H7 (cell line): ENCODE measurements around the gene RNF135. TPM values are rescaled to one million over a fixed set of nuclear protein-coding genes. Genes with fewer than 3 reads are reported as not detected.
"Not testable (repeated sequence)": the region's sequence is repeated elsewhere in the genome, so short reads cannot be mapped to it uniquely, and the experiment has no call there.

ENCODE experiments used
- DNase-seq: peaks from one replicate; pipeline ENCODE4 v3.0.0; 2012
- H3K27me3 ChIP-seq: 2 replicates; pipeline ENCODE4 v1.6.0; 2011; ENCODE audit warnings: mild to moderate bottlenecking, low read length; ENCODE audit not compliant: control insufficient read depth, insufficient read depth
- H3K36me3 ChIP-seq: replicated peaks from 2 replicates; pipeline ENCODE4 v1.5.1; 2011; ENCODE audit warnings: low read length; ENCODE audit not compliant: control insufficient read depth, insufficient read depth
- H3K4me3 ChIP-seq: 2 replicates; pipeline ENCODE4 v1.5.1; 2011; ENCODE audit warnings: low read depth, mild to moderate bottlenecking, control low read depth, low read length, moderate library complexity; ENCODE audit not compliant: insufficient read depth
- total RNA-seq: library from RNA; depleted of rRNA; stranded (reverse); fragments of >200 nt; shearing (Covaris generic); gene quantifications from 2 replicates; pipeline ENCODE4 v1.2.3, GENCODE V29; 2014; rRNA removed

Gene RNF135, protein sequence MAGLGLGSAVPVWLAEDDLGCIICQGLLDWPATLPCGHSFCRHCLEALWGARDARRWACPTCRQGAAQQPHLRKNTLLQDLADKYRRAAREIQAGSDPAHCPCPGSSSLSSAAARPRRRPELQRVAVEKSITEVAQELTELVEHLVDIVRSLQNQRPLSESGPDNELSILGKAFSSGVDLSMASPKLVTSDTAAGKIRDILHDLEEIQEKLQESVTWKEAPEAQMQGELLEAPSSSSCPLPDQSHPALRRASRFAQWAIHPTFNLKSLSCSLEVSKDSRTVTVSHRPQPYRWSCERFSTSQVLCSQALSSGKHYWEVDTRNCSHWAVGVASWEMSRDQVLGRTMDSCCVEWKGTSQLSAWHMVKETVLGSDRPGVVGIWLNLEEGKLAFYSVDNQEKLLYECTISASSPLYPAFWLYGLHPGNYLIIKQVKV
- total RNA-seq: 9.8 and 14.9 TPM in 2 replicates

DNA sequence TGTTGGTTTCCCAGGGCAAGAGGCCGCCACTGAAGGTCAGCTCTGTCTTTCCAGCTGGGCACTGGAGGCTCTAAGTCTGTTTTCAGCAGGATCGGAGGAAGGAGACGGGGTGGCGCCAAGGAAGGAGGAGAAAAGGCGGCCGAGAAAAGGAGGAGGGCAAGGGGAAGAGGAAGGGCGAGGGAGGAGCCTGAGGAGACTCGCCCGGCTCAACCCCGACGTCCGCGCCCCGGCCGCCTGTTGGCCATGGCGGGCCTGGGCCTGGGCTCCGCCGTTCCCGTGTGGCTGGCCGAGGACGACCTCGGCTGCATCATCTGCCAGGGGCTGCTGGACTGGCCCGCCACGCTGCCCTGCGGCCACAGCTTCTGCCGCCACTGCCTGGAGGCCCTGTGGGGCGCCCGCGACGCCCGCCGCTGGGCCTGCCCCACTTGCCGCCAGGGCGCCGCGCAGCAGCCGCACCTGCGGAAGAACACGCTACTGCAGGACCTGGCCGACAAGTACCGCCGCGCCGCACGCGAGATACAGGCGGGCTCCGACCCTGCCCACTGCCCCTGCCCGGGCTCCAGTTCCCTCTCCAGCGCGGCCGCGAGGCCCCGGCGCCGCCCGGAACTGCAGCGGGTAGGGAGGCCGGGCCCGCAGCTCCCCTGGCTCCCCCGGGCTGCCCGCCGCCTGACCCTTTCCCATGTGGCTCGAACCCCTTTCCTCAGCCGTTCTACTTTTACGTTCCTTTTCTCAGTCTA, at the start of gene RNF135:
RNF135 (plus strand) TSS at position 209 of the 737 bp plus-strand sequence; CDS start at position 244, 35 bp downstream.
- no peaks in the 10 kb centered on the region; the same call in 1 of the 2 replicates for H3K27me3 ChIP-seq
- peak; percentile 92 for DNase-seq
- 0 out of 2 replicates have a peak, but pooled peaks cover 1% of the 10 kb centered on the region for H3K36me3 ChIP-seq
- H3K4me3 ChIP-seq: peak within 1 kb of the TSS; percentile 65

DNA sequence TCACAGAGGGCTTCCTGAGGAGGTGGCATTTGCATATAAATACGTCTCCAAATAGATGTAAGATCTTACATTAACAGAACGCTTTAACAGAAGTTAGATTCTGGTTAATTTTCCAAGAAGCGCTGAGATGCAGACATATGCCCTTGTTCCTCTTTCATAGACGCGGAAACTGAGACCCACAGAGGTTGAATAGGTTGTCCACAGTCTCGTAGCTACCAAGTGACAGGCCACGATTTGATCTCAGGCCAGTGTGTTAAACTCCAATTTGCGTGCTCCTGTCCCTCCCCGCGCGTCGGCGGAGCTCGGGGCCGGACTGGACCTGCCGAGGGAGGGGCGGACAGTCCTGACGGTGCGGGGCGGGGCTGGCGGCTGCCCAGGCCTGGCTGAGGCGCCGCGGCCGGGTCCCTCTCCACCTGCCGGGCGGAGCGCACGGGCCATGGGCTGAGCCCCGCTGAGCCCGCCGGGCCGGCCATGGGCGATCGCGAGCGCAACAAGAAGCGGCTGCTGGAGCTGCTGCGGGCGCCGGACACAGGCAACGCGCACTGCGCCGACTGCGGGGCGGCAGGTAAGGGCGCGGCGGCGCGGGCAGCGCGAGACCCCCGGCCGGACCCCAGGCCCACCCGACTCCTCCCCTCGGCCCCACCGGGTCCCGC, 49.2 kb upstream of the RNF135 start, which contains the start of gene ADAP2:
ADAP2 (plus strand) TSS at position 402 of the 653 bp plus-strand sequence; CDS start at position 472, 70 bp downstream.
- Histone ChIP-seq H3K36me3 (no peaks in the 10 kb centered on the region), H3K27me3 (peaks cover 41% of the 10 kb centered on the region), H3K4me3 (peak within 1 kb of the TSS; percentile 34)
- peak; percentile 91 for DNase-seq

DNA sequence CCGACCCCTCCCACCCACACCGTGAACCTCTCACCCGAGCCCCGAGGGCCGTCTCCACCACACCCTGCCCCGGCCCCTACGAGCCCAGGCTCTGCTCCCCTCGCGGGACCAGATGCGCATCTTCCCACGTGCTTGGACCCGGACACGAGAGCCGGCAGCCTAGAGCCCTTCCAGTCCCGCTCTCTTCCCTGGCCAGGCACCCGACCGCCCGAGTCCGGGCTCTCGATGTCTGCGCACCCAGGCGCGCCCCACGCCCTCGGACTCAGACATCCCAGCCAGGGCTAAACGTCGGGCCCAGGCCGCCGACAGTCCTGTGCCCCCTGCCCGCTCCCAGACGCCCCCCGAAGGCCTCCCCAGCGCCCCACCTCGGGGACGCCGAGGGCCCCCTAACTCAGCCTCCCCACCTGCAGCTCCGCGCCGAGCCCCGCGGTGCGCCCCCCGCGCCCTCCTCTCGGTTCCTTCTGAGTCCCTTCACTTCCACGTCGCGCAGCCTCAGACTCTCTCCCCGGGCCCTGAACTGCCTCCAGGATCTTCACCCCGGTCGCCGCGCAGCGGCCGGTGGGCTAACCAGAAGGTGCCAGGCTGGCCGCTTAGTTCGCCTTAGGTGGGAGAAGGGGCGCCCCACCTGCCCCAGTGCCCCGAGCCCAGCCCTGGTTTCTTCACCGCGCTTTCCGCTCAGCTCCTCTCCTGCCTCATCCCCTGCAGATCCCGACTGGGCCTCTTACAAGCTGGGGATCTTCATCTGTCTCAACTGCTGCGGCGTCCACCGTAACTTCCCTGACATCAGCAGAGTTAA, 48.4 kb upstream of the RNF135 start:
- peak; percentile 75 for DNase-seq
- peak overlapping the region; percentile 34 for H3K4me3 ChIP-seq
- H3K27me3 ChIP-seq: peaks cover 41% of the 10 kb centered on the region
- no peaks in the 10 kb centered on the region for H3K36me3 ChIP-seq

DNA sequence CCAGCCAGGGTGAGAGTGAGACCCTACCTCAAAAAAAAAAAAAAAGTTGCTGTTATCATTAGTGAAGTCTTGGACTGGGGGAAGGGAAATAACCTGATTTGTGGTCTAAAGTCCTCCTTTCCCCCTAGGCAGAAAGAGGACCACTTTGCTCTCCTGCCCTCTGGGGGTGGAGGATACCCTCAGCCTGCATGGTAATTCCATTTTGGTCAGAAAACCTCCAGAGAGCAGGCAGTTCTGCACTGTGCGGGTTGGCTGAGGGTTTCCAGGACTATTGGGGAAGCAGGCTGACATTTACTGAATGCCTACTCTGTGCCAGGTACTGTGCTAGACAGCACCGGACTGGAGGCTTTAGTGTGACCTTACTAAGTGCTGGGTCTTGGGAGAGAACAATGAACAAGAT, 46.5 kb upstream of the RNF135 start:
- Histone ChIP-seq H3K36me3 (no peaks in the 10 kb centered on the region), H3K4me3 (no peak overlapping the region), H3K27me3 (peaks cover 41% of the 10 kb centered on the region)
- DNase-seq: peak; percentile 56

DNA sequence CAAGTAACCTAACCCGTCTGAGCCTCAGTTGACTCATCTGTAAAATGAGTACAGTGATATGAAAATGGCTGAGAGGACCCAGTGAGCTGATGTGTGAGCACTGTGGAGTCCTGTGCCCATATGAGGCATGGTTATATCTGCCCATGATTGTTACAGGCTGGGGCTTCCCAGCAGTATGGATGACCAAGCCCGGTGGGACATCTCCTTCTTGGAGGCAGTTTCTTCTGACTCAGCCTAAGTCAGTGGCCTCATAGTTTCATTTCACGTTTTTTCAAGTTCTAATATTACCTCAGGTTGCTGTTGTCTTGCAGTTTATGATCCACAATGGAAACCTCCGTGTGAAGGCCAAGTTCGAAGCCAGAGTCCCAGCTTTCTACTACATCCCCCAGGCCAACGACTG, 44.3 kb upstream of the RNF135 start:
- Histone ChIP-seq H3K4me3 (no peak overlapping the region), H3K27me3 (peaks cover 26% of the 10 kb centered on the region), H3K36me3 (no peaks in the 10 kb centered on the region)
- no peak for DNase-seq

DNA sequence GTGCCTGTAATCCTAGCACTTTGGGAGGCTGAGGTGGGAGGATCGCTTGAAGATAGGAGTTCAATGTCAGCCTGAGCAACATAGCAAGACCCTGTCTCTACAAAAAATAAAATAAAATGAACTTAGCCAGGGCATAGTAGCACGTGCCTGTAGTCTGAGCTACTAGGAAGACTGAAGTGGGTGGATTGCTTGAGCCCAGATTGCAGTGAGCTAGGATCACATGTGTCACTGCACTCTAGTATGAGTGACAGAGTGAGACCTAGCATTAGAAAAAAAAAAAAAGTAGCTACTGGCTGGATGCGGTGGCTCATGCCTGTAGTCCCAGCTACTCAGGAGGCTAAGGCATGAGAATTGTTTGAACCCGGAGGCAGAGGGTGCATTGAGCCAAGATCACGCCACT, 43.1 kb upstream of the RNF135 start:
- DNase-seq: no peak
- no peaks in the 10 kb centered on the region for H3K36me3 ChIP-seq
- H3K27me3 ChIP-seq: peaks cover 14% of the 10 kb centered on the region
- no peak overlapping the region for H3K4me3 ChIP-seq

DNA sequence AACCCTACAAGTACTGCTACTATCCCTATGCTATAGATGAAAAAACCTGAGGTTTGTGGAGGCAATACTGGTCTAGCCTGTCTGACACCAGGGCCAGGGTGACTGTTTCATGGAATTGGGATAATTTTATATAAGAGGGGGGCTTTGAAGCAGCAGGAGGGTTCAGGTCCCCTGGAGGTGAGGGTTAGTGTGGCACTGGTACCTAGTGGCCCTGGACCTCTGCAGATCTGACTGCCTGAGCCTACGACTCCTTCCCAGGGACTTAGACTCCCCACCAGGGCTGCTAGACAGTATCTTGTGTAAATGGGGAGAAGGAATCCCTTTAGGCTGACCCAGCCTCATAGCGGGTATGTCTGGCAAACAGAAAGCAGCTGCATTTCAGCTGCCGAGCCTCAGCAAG, 42.3 kb upstream of the RNF135 start:
- DNase-seq: no peak
- Histone ChIP-seq H3K36me3 (no peaks in the 10 kb centered on the region), H3K4me3 (no peak overlapping the region), H3K27me3 (peaks cover 7% of the 10 kb centered on the region)

DNA sequence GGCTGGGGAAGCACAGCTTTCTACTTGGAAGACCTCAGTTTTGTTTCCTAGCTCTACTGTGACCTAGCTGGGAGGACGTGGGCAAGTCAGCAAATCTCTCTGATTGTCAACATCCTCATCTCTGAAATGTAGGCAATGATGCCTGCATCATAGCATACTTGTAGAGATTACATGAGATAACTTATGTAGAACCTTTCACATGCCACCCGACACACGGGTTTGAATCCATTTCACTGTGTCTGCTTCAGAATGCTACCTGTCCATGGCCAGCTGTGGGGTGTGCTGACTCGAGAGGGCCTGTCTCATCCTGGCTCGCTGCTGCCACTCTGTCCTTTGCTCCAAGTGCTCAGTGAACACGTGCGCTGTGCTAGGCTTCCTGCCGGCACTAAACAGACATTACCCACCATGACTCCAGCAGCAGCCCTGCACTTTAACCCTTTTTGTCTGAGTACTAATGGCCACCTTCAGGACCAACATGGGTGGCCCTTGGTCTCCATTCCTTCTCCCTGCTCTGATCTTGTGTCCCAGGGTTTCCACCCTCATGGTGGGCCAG, 41.7 kb upstream of the RNF135 start:
- Histone ChIP-seq H3K36me3 (no peaks in the 10 kb centered on the region), H3K4me3 (no peak overlapping the region), H3K27me3 (peaks cover 4% of the 10 kb centered on the region)
- no peak for DNase-seq

DNA sequence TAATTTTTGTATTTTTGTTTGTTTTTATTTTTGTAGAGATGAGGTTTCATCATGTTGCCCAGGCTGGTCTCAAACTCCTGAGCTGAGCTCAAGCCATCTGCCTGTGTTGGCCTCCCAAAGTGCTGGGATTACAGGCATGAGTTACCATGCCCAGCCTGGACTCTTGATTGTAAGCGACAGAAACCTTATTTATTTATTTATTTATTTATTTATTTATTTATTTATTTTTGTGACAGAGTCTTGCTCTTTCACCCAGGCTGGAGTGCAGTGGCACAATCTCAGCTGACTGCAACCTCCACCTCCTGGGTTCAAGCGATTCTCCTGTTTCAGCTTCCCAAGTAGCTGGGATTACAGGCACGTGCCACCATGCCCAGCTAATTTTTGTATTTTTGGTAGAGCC, 41.0 kb upstream of the RNF135 start:
- not testable (repeated sequence) for H3K4me3 ChIP-seq, DNase-seq, H3K36me3 ChIP-seq, H3K27me3 ChIP-seq

DNA sequence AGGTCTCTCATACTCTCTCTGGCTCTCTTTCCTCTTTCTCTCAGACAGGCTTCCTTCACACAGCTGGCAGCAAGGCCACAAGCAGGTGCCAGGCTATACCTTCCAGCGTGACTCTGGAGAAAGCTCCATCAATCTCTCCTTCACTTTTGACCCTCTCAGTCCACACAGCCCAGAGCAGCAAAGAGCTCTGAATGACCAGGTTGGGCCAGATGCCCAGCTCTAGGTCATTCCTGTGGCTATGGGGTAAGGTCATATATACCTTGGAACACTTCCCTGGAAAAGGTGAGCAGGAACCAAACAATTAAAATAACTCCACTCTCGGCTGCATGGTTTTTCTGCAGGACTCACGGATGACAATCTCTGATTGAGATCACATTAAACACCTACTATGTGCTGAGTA, 40.3 kb upstream of the RNF135 start:
- Histone ChIP-seq H3K4me3 (no peak overlapping the region), H3K36me3 (no peaks in the 10 kb centered on the region)
- no peak for DNase-seq

DNA sequence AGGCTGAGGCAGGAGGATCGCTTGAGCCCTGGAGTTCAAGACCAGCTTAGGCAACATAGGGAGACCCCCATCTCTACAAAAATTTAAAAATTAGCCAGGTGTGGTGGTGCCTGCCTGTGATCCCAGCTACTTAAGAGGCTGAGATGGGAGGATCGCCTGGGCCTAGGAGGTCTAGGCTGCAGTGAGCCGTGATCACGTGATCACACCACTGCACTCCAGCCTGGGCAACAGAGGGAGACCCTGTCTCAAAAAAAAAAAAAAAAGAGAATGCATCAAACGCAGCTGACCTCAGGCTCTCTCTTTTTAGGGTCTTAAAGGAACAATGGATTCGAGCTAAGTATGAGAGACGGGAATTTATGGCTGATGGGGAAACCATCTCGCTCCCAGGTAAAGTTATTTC, 39.3 kb upstream of the RNF135 start:
- not testable (repeated sequence) for H3K4me3 ChIP-seq, H3K36me3 ChIP-seq, H3K27me3 ChIP-seq, DNase-seq

More for the DNA sequence above, 40.3 kb upstream of the RNF135 start:
- no peaks in the 10 kb centered on the region for H3K27me3 ChIP-seq

DNA sequence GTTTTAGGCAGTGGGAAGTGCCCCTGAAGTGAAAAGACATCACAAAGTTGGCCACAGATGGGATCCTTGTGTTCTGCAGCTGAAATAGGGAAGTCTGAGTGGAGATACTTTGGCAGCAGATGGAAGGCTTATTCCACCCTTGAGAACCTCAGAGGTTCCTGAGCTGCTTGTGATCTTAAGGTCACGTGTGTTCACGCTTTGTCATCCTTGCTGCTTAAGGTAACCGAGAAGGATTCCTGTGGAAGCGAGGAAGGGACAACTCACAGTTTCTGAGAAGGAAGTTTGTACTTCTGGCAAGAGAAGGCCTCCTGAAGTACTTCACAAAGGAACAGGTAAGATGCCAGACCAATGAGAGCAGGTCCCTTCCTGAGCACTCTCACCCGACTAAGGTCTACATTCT, 36.9 kb upstream of the RNF135 start:
- no peaks in the 10 kb centered on the region for H3K36me3 ChIP-seq
- H3K4me3 ChIP-seq: no peak overlapping the region

DNA sequence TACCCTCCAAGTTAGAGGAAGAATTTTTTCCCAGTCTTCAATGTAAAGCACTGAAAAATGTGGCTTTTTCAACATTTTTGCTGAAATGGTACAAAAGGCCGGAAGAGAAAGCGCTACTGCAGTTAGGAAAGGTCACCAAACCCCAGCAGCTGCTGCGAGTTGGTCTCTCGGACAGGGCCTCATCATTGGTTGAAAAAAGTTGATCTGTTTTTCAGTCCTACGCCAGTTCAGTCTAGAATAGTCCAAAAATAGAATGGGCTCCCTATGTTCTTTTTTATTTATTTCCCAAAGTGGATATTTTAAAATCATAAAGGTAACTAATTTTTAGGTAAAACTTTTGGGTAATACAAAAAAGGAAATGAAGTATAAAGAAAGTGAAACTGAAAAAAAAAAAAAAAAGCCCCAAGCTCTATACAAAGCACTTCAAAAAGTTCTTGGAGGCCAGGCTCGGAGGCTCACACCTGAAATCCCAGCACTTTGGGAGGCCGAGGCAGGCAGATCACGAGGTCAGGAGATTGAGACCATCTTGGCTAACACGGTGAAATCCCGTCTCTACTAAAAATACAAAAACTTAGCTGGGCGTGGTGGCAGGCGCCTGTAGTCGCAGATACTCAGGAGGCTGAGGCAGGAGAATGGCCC, 31.7 kb upstream of the RNF135 start:
- no peak overlapping the region for H3K4me3 ChIP-seq
- no peak for DNase-seq

More for the DNA sequence above, 36.9 kb upstream of the RNF135 start:
- H3K27me3 ChIP-seq: no peaks in the 10 kb centered on the region
- DNase-seq: no peak

More for the DNA sequence above, 31.7 kb upstream of the RNF135 start:
- no peaks in the 10 kb centered on the region for H3K27me3 ChIP-seq
- no peaks in the 10 kb centered on the region for H3K36me3 ChIP-seq
